ENCODE measurements around the gene PDIA6.

GRCh38 chr2:10764896-10765295 is 47.7 kb downstream of the PDIA6 start:
- no peak for TF ChIP-seq POLR2A (IDR thresholded peaks at IDR 0.05)
- no peak for TF ChIP-seq EP300 (IDR thresholded peaks at IDR 0.05; ENCODE audit: low read depth)
- no peak for TF ChIP-seq CTCF (IDR thresholded peaks at IDR 0.05)
- TF ChIP-seq POLR2AphosphoS5 (IDR thresholded peaks at IDR 0.05) = no peak
